Body of pancreas (tissue), 4 donors: ENCODE measurements around the gene HMCN1.

Experiments used
- CTCF ChIP-seq, 7 experiments: fragments of 450-650 bp in 4 of 7; fragments of 200-600 bp in 3 of 7; sonication (generic) in 3 of 7; IDR thresholded peaks; one replicate each; pipeline ENCODE4 v1.5.1; 2016 to 2019; ENCODE audit warnings: antibody characterized with exemption in 7 of 7
- POLR2A ChIP-seq, 3 donors: fragments of 450-650 bp; IDR thresholded peaks; one replicate each; pipeline ENCODE4 v1.6.1; 2016; ENCODE audit warnings: antibody characterized with exemption in 3 of 3, mild to moderate bottlenecking in 2 of 3

- no peak for TF ChIP-seq CTCF (IDR thresholded peaks at IDR 0.05)
- TF ChIP-seq POLR2A (IDR thresholded peaks at IDR 0.05): no peak
These were observed 237.5 kb downstream of the HMCN1 start for GRCh38 chr1:185971688-185972087.
